Transverse colon (tissue), 4 donors: ENCODE results near the gene HPN. TPM values are rescaled to one million over a fixed set of nuclear protein-coding genes. Genes with fewer than 3 reads are reported as not detected.

ENCODE experiments used
- DNase-seq: peaks from one replicate; pipeline ENCODE4 v3.0.0-alpha.2; 2019
- H3K27ac ChIP-seq, 4 donors: fragments of 200-600 bp; sonication (generic); 2 replicates each; pipeline ENCODE4 v1.5.1; 2016 to 2018; ENCODE audit warnings: inconsistent platforms in 4 of 4
- H3K27me3 ChIP-seq: fragments of 200-600 bp; sonication (generic); 2 replicates; pipeline ENCODE4 v1.5.1; 2017; ENCODE audit warnings: inconsistent platforms
- H3K36me3 ChIP-seq, 4 donors: fragments of 200-600 bp; sonication (generic); 2 replicates each; pipeline ENCODE4 v1.5.1; 2017 to 2019; ENCODE audit warnings: inconsistent platforms in 4 of 4
- H3K4me1 ChIP-seq, 4 donors: fragments of 200-600 bp; sonication (generic); 2 replicates each; pipeline ENCODE4 v1.5.1; 2017 to 2020; ENCODE audit warnings: inconsistent platforms in 4 of 4
- H3K4me3 ChIP-seq, 4 donors: fragments of 200-600 bp; sonication (generic); 1 replicate in 1 of 4; 2 replicates in 3 of 4; pipeline versions ENCODE4 v1.5.1 to v1.6.1; 2017 to 2019; ENCODE audit warnings: inconsistent platforms in 4 of 4
- H3K9me3 ChIP-seq, 2 donors: fragments of 200-600 bp; sonication (generic); 2 replicates each; pipeline ENCODE4 v1.5.1; 2017 to 2019; ENCODE audit warnings: inconsistent platforms in 2 of 2
- EP300 ChIP-seq: sonication (generic); formaldehyde crosslinking; IDR thresholded peaks from one replicate; pipeline ENCODE4 v1.6.1; 2017; ENCODE audit warnings: antibody characterized with exemption, low read depth
- POLR2A ChIP-seq: fragments of 450-650 bp; IDR thresholded peaks from one replicate; pipeline ENCODE4 v1.6.1; 2016; ENCODE audit warnings: antibody characterized with exemption, mild to moderate bottlenecking, moderate library complexity
- POLR2AphosphoS5 ChIP-seq, 3 donors: sonication (generic); formaldehyde crosslinking; IDR thresholded peaks; one replicate each; pipeline ENCODE4 v1.6.1; 2016; ENCODE audit warnings: antibody characterized with exemption in 3 of 3
- WGBS, 2 donors: methylation state at CpG; one replicate each; pipeline ENCODE4 v1.1.5; 2018; ENCODE audit warnings: low coverage in 1 of 2; 5-methylcytosine and 5-hydroxymethylcytosine counted together
- in situ Hi-C, 4 donors: fragments of 200-750 bp; cut with MboI; loops; one replicate each; pipeline versions ENCODE4 v1.15.0 to v1.15.1; 2017; ENCODE audit warnings: low sequenced_read_pairs in 3 of 4, low pct_ligation_motif_present in 1 of 4, low pct_unique_long_range_greater_than_20kb in 1 of 4
- intact Hi-C: fragments of 100-400 bp; cut with DNase I; formaldehyde crosslinking; loops from one replicate; pipeline ENCODE4 v1.15.1; 2023; ENCODE audit warnings: low total_unique reads
- total RNA-seq, 4 donors: library from RNA; depleted of rRNA; stranded (reverse); fragments of >200 nt; gene quantifications; one replicate each; pipeline ENCODE4 v1.1.0, GENCODE V29; 2016
- TF ChIP-seq, protein P1 (sequence below), 5 experiments: fragments of 200-600 bp in 3 of 5; fragments of 450-650 bp in 2 of 5; sonication (generic) in 3 of 5; IDR thresholded peaks; 1 replicate in 2 of 5; 2 replicates in 3 of 5; pipeline ENCODE4 v1.5.1; 2016 to 2017; ENCODE audit warnings: antibody characterized with exemption in 5 of 5, inconsistent platforms in 3 of 5, mild to moderate bottlenecking in 2 of 5, moderate library complexity in 1 of 5

Gene HPN
- total RNA-seq, 4 donors from 2014 or later, result 0.32 to 0.68 TPM; not detected in 2

- Histone ChIP-seq H3K27me3 (peaks cover 5% of the 10 kb centered on the region), H3K27ac (no peak overlapping the region), H3K4me1 (peaks cover 0 to 7% (median 0%) of the 10 kb centered on the region in 4 donors), H3K36me3 (no peaks in the 10 kb centered on the region), H3K9me3 (peaks cover 6% of the 10 kb centered on the region in 2 donors), H3K4me3 (no peak overlapping the region)
- DNase-seq, result no peak
- in situ Hi-C loops (no loop called here), intact Hi-C loops (no loop called here)
- TF ChIP-seq POLR2A (no peak), EP300 (no peak), POLR2AphosphoS5 (IDR thresholded peaks at IDR 0.05) (no peak)
- TF ChIP-seq, protein P1, sequence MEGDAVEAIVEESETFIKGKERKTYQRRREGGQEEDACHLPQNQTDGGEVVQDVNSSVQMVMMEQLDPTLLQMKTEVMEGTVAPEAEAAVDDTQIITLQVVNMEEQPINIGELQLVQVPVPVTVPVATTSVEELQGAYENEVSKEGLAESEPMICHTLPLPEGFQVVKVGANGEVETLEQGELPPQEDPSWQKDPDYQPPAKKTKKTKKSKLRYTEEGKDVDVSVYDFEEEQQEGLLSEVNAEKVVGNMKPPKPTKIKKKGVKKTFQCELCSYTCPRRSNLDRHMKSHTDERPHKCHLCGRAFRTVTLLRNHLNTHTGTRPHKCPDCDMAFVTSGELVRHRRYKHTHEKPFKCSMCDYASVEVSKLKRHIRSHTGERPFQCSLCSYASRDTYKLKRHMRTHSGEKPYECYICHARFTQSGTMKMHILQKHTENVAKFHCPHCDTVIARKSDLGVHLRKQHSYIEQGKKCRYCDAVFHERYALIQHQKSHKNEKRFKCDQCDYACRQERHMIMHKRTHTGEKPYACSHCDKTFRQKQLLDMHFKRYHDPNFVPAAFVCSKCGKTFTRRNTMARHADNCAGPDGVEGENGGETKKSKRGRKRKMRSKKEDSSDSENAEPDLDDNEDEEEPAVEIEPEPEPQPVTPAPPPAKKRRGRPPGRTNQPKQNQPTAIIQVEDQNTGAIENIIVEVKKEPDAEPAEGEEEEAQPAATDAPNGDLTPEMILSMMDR (IDR thresholded peaks at IDR 0.05), result no peak
- 94% methylated on average over 7 of the region's 10 CpGs; no CpG with 5 or more reads in 1 of the 2 donors for WGBS, 2 donors
Observed at GRCh38 chr19:35065574-35065973, 24.1 kb downstream of the HPN start.

DNA sequence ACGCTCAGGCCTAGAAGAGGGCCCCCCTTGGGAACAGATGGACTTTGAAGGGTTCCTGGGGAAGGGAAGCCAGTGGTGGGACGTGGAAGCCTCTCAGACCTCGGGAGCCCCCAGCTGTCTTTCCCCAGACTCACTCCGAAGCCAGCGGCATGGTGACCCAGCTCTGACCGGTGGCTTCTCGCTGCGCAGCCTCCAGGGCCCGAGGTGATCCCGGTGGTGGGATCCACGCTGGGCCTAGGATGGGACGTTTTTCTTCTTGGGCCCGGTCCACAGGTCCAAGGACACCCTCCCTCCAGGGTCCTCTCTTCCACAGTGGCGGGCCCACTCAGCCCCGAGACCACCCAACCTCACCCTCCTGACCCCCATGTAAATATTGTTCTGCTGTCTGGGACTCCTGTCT, 24.6 kb downstream of the HPN start:
- peaks cover 5% of the 10 kb centered on the region for H3K27me3 ChIP-seq
- H3K4me3 ChIP-seq, result no peak overlapping the region
- in situ Hi-C loops, result no loop called here
- peaks cover 7 to 8% of the 10 kb centered on the region in 2 donors for H3K9me3 ChIP-seq
- H3K27ac ChIP-seq, result no peak overlapping the region
- peaks cover 0 to 7% (median 0%) of the 10 kb centered on the region in 4 donors for H3K4me1 ChIP-seq
- no peak for DNase-seq
- WGBS, 2 donors, result 90 to 94% methylated on average over 2 to 15 of the region's 15 CpGs
- no peaks in the 10 kb centered on the region for H3K36me3 ChIP-seq
- intact Hi-C loops, result no loop called here
- TF ChIP-seq POLR2AphosphoS5 (IDR thresholded peaks at IDR 0.05), result no peak
- no peak for TF ChIP-seq POLR2A
- TF ChIP-seq, protein P1 (IDR thresholded peaks at IDR 0.05), result no peak
- no peak for TF ChIP-seq EP300

DNA sequence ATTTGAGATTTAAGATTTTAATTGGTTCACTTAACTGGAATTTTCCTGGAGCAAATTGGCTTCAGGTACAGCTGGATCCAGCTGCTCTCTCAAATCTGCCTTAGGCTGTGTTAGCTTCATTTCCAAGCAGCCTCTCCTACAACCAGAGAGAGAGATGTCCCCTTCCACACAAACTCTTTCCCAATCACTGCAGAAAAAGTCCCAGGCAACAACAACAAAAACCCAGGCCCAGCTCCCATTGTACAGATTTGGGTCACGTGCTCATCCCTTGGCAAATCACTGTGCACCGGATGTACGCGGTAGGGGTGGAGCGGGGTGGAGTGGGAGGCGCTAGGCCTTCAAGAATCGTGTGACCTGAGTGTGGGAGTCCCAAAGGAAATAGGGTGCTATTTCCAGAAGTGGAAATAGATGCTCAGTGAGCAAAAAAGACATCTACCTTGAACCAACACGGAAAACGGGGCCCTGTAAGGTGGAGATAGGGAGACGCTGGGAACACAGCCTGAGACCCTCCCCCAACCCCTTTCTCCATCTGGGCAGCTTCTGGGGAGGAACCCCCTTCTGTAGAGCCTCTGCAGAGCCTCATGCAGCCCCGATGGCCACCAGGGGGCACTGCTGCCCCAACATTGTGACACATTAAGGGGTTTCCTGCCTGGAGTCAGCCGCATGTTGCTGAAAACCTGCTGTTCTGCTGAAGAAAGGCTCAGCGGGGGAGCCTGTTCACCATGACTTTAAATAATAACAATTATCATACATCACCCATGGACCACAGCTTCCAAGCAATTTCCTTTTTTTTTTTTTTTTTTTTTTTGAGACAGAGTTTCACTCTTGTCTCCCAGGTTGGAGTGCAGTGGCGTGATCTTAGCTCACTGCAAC, 25.4 kb downstream of the HPN start:
- Histone ChIP-seq H3K27ac (no peak overlapping the region), H3K4me1 (peaks cover 0 to 7% (median 0%) of the 10 kb centered on the region in 4 donors), H3K27me3 (peaks cover 5% of the 10 kb centered on the region), H3K4me3 (no peak overlapping the region), H3K36me3 (no peaks in the 10 kb centered on the region), H3K9me3 (peaks cover 7 to 8% of the 10 kb centered on the region in 2 donors)
- intact Hi-C loops (no loop called here), in situ Hi-C loops (no loop called here)
- peak; percentile 91 for DNase-seq
- WGBS, 2 donors, result 12% methylated on average over 14 of the region's 14 CpGs; no CpG with 5 or more reads in 1 of the 2 donors
- TF ChIP-seq, protein P1 (IDR thresholded peaks at IDR 0.05), result peak; percentile 85 to 93 (median 89)
- TF ChIP-seq POLR2AphosphoS5 (IDR thresholded peaks at IDR 0.05), result no peak

DNA sequence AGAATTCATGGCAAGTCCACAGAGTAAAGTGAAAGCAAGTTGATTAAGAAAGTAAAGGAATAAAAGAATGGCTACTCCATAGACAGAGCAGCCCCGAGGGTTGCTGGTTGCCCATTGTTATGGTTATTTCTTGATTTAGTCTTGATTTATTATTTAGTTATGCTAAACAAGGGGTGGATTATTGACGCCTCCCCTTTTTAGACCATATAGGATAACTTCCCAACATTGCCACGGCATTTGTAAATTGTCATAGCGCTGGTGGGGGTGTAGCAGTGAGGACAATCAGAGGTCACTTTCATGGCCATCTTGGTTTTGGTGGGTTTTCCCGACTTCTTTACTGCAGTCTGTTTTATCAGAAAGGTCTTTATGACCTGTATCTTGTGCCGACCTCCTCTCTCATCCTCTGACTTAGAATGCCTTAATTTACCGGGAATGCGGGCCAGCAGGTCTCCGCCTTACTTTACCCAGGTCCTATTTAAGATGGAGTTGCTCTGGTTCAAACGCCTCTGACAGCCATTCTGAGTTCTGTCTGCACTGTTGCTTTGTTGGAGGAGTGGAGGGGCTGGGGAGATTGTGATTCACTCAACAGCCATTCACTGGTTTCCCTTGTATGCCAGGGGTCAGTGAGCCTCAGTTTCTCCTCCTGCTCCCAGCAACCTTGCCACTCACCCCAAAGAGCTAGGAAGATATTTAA, 27.6 kb downstream of the HPN start:
- intact Hi-C loops, result no loop called here
- Histone ChIP-seq H3K4me1 (peaks cover 0 to 7% (median 0%) of the 10 kb centered on the region in 4 donors), H3K4me3 (no peak overlapping the region), H3K27ac (no peak overlapping the region), H3K36me3 (no peaks in the 10 kb centered on the region), H3K27me3 (peaks cover 5% of the 10 kb centered on the region), H3K9me3 (peaks cover 7 to 8% of the 10 kb centered on the region in 2 donors)
- no peak for TF ChIP-seq EP300
- no peak for TF ChIP-seq POLR2AphosphoS5 (IDR thresholded peaks at IDR 0.05)
- no peak for TF ChIP-seq POLR2A
- TF ChIP-seq, protein P1 (IDR thresholded peaks at IDR 0.05), result no peak
- WGBS, 2 donors, result 69 to 79% methylated on average over 10 of the region's 10 CpGs
- no peak for DNase-seq
- in situ Hi-C loops, result no loop called here
